Neural cell (in vitro differentiated cells): ENCODE results near the gene MYLK. TPM values are rescaled to one million over a fixed set of nuclear protein-coding genes. Genes with fewer than 3 reads are reported as not detected.

Experiments
- H2AFZ ChIP-seq: fragments of 200-600, 300-800 bp; sonication (generic), shearing (Covaris generic); 2 replicates; pipeline ENCODE4 v1.6.0; 2014; ENCODE audit warnings: low read depth, mild to moderate bottlenecking, antibody characterized with exemption, low read length, moderate library complexity
- H3F3A ChIP-seq: fragments of 200-600 bp; shearing (Covaris generic); 2 replicates; pipeline ENCODE4 v1.6.1; 2016; ENCODE audit warnings: mild to moderate bottlenecking, moderate library complexity, mixed read lengths, antibody characterized with exemption, low read length; ENCODE audit not compliant: insufficient read depth, poor library complexity, severe bottlenecking
- H3K27ac ChIP-seq: fragments of 200-600, 300-800 bp; sonication (generic), shearing (Covaris generic); 2 replicates; pipeline ENCODE4 v1.5.1; 2014; ENCODE audit warnings: mild to moderate bottlenecking, low read length, moderate library complexity
- H3K27me3 ChIP-seq: fragments of 300-800, 200-600 bp; sonication (generic), shearing (Covaris generic); 2 replicates; pipeline ENCODE4 v1.6.0; 2014; ENCODE audit warnings: mild to moderate bottlenecking, low read depth, low read length, moderate library complexity; ENCODE audit not compliant: insufficient read depth
- H3K36me3 ChIP-seq: fragments of 300-800, 200-600 bp; sonication (generic), shearing (Covaris generic); 2 replicates; pipeline ENCODE4 v1.5.1; 2014; ENCODE audit warnings: mild to moderate bottlenecking, antibody characterized with exemption, low read length, moderate library complexity; ENCODE audit not compliant: insufficient read depth
- H3K4me2 ChIP-seq: fragments of 300-800, 200-600 bp; sonication (generic), shearing (Covaris generic); 2 replicates; pipeline ENCODE4 v1.6.0; 2014; ENCODE audit warnings: mild to moderate bottlenecking, low read length
- H3K4me3 ChIP-seq: fragments of 300-800, 200-600 bp; sonication (generic), shearing (Covaris generic); 2 replicates; pipeline ENCODE4 v1.5.1; 2014; ENCODE audit warnings: mild to moderate bottlenecking, low read length, moderate library complexity
- H3K79me2 ChIP-seq: fragments of 200-600 bp; shearing (Covaris generic); replicated peaks from 2 replicates; pipeline ENCODE4 v1.6.0; 2014; ENCODE audit warnings: mild to moderate bottlenecking, low read length, moderate library complexity; ENCODE audit not compliant: insufficient read depth
- H3K9ac ChIP-seq: fragments of 300-800, 200-600 bp; sonication (generic), shearing (Covaris generic); 2 replicates; pipeline ENCODE4 v1.6.1; 2016; ENCODE audit warnings: mild to moderate bottlenecking, low read length, mixed read lengths
- H3K9me2 ChIP-seq: fragments of 200-600 bp; shearing (Covaris generic); 2 replicates; pipeline ENCODE4 v1.6.1; 2016; ENCODE audit warnings: mild to moderate bottlenecking, low read length, mixed read lengths; ENCODE audit not compliant: insufficient read depth
- H3K9me3 ChIP-seq: fragments of 200-600, 300-800 bp; sonication (generic), shearing (Covaris generic); 2 replicates; pipeline ENCODE4 v1.6.1; 2016; ENCODE audit warnings: mild to moderate bottlenecking, mixed run types, low read length, moderate library complexity, mixed read lengths
- H4K20me1 ChIP-seq: fragments of 200-600 bp; shearing (Covaris generic); 2 replicates; pipeline ENCODE4 v1.6.1; 2016; ENCODE audit warnings: mild to moderate bottlenecking, mixed run types; ENCODE audit not compliant: insufficient read depth
- CTCF ChIP-seq: fragments of 450-650 bp; IDR thresholded peaks from 2 replicates; pipeline ENCODE4 v1.5.1; 2014; ENCODE audit warnings: antibody characterized with exemption, mild to moderate bottlenecking, moderate library complexity; ENCODE audit not compliant: poor library complexity, severe bottlenecking
- EP300 ChIP-seq: fragments of 450-650 bp; conservative IDR thresholded peaks from 2 replicates; pipeline ENCODE4 v1.6.1; 2014; ENCODE audit warnings: antibody characterized with exemption, mild to moderate bottlenecking, moderate library complexity; ENCODE audit not compliant: poor library complexity, severe bottlenecking
- EZH2 ChIP-seq: fragments of 200-600, 300-800 bp; shearing (Covaris generic), sonication (generic); IDR thresholded peaks from 2 replicates; pipeline ENCODE4 v1.6.1; 2014; ENCODE audit warnings: antibody characterized with exemption, low read length, borderline replicate concordance, mild to moderate bottlenecking; ENCODE audit not compliant: insufficient read depth, poor library complexity, severe bottlenecking
- MXI1 ChIP-seq: fragments of 450-650 bp; conservative IDR thresholded peaks from 2 replicates; pipeline ENCODE4 v1.6.1; 2014; ENCODE audit warnings: antibody characterized with exemption, mild to moderate bottlenecking; ENCODE audit not compliant: poor library complexity, severe bottlenecking
- POLR2AphosphoS5 ChIP-seq: IDR thresholded peaks from 2 replicates; pipeline ENCODE4 v1.6.1; 2012
- RAD21 ChIP-seq: fragments of 450-650 bp; conservative IDR thresholded peaks from 2 replicates; pipeline ENCODE4 v1.6.1; 2014; ENCODE audit warnings: antibody characterized with exemption, mild to moderate bottlenecking, moderate library complexity
- REST ChIP-seq: IDR thresholded peaks from 2 replicates; pipeline ENCODE4 v1.6.1; 2012; ENCODE audit warnings: borderline replicate concordance
- SMC3 ChIP-seq: fragments of 450-650 bp; conservative IDR thresholded peaks from 2 replicates; pipeline ENCODE4 v1.6.1; 2014; ENCODE audit warnings: antibody characterized with exemption, mild to moderate bottlenecking, moderate library complexity; ENCODE audit not compliant: poor library complexity
- TAF1 ChIP-seq: IDR thresholded peaks from 2 replicates; pipeline ENCODE4 v1.6.1; 2012; ENCODE audit warnings: low read depth
- polyA plus RNA-seq: library from polyadenylated mRNA; depleted of rRNA; stranded (reverse); fragments of >200 nt; gene quantifications from 2 replicates; pipeline ENCODE4 v1.2.3, GENCODE V29; 2014

MYLK gene
- polyA plus RNA-seq, 1 donor from 2014 or later = 0.43 TPM

- Histone ChIP-seq H3K27me3 (no peaks in the 10 kb centered on the region), H3K9me2 (no peaks in the 10 kb centered on the region), H3K9me3 (no peaks in the 10 kb centered on the region), H3K4me2 (no peak overlapping the region), H4K20me1 (no peaks in the 10 kb centered on the region), H3K9ac (no peak overlapping the region), H3K36me3 (no peaks in the 10 kb centered on the region), H3K4me3 (no peak overlapping the region), H2AFZ (no peak overlapping the region), H3F3A (no peaks in the 10 kb centered on the region), H3K79me2 (no peaks in the 10 kb centered on the region), H3K27ac (no peak overlapping the region)
- TF ChIP-seq POLR2AphosphoS5 = no peak
- no peak for TF ChIP-seq SMC3
- no peak for TF ChIP-seq TAF1
- TF ChIP-seq MXI1 = no peak
- no peak for TF ChIP-seq EP300
- no peak for TF ChIP-seq RAD21
- no peak for TF ChIP-seq REST
- no peak for TF ChIP-seq CTCF
- no peak for TF ChIP-seq EZH2
Measured at GRCh38 chr3:123562547-123562946, 321.6 kb downstream of the MYLK start.

GRCh38 chr3:123561188-123561587 lies 322.9 kb downstream of the MYLK start:
- Histone ChIP-seq H3K27me3 (no peaks in the 10 kb centered on the region), H3K4me2 (no peak overlapping the region), H3K9me3 (no peaks in the 10 kb centered on the region), H3K4me3 (no peak overlapping the region), H3F3A (no peaks in the 10 kb centered on the region), H2AFZ (no peak overlapping the region), H3K9me2 (no peaks in the 10 kb centered on the region), H3K79me2 (no peaks in the 10 kb centered on the region), H3K9ac (no peak overlapping the region), H4K20me1 (no peaks in the 10 kb centered on the region), H3K27ac (no peak overlapping the region), H3K36me3 (no peaks in the 10 kb centered on the region)
- TF ChIP-seq EP300 (no peak), TAF1 (no peak), POLR2AphosphoS5 (no peak), MXI1 (no peak), EZH2 (no peak), CTCF (no peak), RAD21 (no peak), SMC3 (no peak), REST (no peak)
